ENCODE results near the gene NPEPPS.
"Not testable (repeated sequence)": the region's sequence is repeated elsewhere in the genome, so short reads cannot be mapped to it uniquely, and the experiment has no call there.

DNA sequence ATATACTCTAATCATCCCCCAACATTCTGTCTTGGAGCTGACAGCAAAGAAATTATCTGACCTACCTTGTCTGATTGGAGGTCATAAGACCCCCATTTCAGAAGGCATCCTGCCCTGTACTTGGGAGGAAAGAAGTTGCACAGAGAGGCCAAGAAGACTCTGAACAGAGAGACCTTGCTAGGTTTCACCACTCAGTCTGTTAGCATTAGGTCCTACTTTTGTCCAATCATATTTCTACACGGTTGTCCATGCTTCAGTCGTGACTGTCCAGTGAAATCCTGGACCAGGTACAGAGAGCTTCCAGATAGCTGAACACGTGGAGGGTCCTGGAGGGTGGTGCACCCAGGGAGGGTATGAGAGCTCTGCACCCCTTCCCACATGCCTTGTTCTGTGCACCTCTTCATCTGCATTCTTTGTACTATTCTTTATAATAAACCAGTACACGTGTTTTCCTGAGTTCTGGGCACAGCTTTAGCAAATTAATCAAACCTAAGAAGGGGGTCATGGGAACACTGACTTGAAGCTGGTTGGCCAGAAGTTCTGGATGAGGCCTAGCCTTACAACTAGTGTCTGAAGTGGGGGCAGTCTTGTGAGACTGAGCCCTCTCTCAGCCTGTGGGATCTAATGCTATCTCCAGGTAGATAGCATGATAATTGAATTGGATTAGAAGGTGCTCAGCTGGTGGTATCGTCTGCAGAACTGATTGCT lies 30.9 kb downstream of the NPEPPS start:
- TF ChIP-seq EZH2phosphoT487 (IDR thresholded peaks at IDR 0.05; ENCODE audit: insufficient read depth, low read depth); EZH2 (IDR thresholded peaks at IDR 0.05; ENCODE audit: insufficient read depth, poor library complexity, severe bottlenecking): not testable (repeated sequence)

Measured in GM23248 (cell line).